ENCODE results near the gene TMEM132A. TPM values are rescaled to one million over a fixed set of nuclear protein-coding genes. Genes with fewer than 3 reads are reported as not detected.

TMEM132A gene
- total RNA-seq, 2 donors from 2014 or later: 12.3 to 20.7 TPM

DNA sequence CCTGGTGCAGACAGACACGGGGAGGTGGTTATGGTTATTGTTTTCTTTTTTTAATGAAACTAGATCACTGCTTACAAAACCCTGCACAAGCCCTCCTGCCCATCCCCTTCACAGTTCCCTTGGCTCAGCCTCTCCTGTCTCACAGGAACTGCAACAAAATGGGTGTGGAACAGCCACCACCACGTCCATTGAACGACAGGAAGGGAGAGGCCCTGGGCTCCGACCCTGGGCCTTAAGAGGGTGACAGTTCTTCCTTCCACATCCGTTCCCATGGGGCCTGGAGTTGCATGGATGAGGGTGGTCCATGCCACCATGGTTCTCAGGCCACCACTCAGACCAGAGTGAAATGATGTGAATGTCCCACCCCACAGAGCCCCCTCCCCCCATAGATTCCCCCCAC, 33.6 kb upstream of the TMEM132A start:
- TF ChIP-seq, protein P1, sequence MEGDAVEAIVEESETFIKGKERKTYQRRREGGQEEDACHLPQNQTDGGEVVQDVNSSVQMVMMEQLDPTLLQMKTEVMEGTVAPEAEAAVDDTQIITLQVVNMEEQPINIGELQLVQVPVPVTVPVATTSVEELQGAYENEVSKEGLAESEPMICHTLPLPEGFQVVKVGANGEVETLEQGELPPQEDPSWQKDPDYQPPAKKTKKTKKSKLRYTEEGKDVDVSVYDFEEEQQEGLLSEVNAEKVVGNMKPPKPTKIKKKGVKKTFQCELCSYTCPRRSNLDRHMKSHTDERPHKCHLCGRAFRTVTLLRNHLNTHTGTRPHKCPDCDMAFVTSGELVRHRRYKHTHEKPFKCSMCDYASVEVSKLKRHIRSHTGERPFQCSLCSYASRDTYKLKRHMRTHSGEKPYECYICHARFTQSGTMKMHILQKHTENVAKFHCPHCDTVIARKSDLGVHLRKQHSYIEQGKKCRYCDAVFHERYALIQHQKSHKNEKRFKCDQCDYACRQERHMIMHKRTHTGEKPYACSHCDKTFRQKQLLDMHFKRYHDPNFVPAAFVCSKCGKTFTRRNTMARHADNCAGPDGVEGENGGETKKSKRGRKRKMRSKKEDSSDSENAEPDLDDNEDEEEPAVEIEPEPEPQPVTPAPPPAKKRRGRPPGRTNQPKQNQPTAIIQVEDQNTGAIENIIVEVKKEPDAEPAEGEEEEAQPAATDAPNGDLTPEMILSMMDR (IDR thresholded peaks at IDR 0.05): no peak
- intact Hi-C loops (cut with DNase I): loop anchor here (5.0 kb wide), 1 partner anchor 58 kb away; no protein-coding TSS in a partner anchor
- Histone ChIP-seq H3K4me1 (no peaks in the 10 kb centered on the region), H3K36me3 (no peaks in the 10 kb centered on the region), H3K27ac (no peak overlapping the region), H3K9me3 (no peaks in the 10 kb centered on the region), H3K9ac (ENCODE audit: low read depth in 2 of 2, low read length in 2 of 2) (no peak overlapping the region), H3K4me3 (no peak overlapping the region), H3K27me3 (no peaks in the 10 kb centered on the region)
- DNase-seq: no peak

DNA sequence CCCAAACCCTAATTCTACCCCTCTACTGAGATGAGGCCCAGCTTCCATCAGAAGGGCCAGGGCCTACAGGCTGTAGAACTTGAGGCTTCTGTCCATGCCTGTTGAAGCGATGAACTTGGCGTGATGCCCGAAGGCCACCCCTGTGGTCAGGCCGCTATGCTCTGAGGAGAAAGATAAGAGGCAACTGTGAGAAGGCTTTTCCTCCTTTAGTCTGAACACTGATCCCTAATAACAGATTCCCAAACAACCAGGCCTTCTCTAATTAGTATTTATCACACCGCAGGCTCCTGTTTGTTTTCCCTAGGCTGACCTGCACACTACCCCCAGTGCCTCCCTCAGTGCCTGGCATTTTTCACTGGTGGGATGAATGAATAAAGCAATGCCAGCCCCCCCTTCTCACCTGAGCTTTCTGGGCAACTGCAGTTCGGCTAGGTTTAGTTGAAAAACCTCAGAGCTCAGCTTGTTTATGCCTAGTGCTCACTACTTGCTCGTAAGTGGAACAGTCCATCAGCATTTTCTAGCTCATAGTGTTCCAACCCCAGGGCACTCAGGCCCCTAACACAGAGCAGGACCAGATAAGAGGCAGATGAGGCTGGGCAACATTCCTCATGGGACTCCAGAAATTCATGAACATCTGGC, 33.0 kb upstream of the TMEM132A start:
- TF ChIP-seq, protein P1 (IDR thresholded peaks at IDR 0.05): no peak
- H3K9ac ChIP-seq (ENCODE audit: low read depth in 2 of 2, low read length in 2 of 2): no peak overlapping the region
- H3K27me3 ChIP-seq: no peaks in the 10 kb centered on the region
- no peaks in the 10 kb centered on the region for H3K4me1 ChIP-seq
- DNase-seq: no peak
- no peaks in the 10 kb centered on the region for H3K9me3 ChIP-seq
- intact Hi-C loops (cut with DNase I): loop anchor here (5.0 kb wide), 1 partner anchor 59 kb away; no protein-coding TSS in a partner anchor
- no peak overlapping the region for H3K27ac ChIP-seq
- H3K4me3 ChIP-seq: no peak overlapping the region
- peaks cover 4% of the 10 kb centered on the region for H3K36me3 ChIP-seq

DNA sequence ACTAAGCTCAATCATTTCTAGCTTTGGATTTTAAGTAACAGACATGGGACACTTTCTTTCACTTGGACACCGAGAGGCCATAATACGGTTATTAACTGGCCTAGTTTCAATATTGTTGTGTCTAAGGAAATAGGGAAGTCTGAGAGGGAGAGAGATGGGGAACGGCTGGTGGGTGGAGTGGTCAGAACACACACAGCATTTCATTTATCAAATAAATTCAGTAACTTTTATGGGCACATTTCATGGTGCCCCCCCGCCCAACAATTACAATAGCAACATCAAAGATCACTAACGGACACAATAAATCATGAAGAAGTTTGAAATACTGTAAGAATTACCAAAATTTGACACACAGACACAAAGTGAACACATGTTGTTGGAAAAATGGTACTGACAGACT, 28.6 kb upstream of the TMEM132A start:
- no peak overlapping the region for H3K9ac ChIP-seq (ENCODE audit: low read depth in 2 of 2, low read length in 2 of 2)
- TF ChIP-seq, protein P1 (IDR thresholded peaks at IDR 0.05): no peak
- H3K4me3 ChIP-seq: no peak overlapping the region
- no peaks in the 10 kb centered on the region for H3K4me1 ChIP-seq
- no peaks in the 10 kb centered on the region for H3K9me3 ChIP-seq
- H3K36me3 ChIP-seq: peaks cover 17% of the 10 kb centered on the region
- H3K27me3 ChIP-seq: no peaks in the 10 kb centered on the region
- no peak overlapping the region for H3K27ac ChIP-seq
- intact Hi-C loops (cut with DNase I): loop anchor here (5.0 kb wide), 1 partner anchor 118 kb away; no protein-coding TSS in a partner anchor
- DNase-seq: peak; percentile 76

DNA sequence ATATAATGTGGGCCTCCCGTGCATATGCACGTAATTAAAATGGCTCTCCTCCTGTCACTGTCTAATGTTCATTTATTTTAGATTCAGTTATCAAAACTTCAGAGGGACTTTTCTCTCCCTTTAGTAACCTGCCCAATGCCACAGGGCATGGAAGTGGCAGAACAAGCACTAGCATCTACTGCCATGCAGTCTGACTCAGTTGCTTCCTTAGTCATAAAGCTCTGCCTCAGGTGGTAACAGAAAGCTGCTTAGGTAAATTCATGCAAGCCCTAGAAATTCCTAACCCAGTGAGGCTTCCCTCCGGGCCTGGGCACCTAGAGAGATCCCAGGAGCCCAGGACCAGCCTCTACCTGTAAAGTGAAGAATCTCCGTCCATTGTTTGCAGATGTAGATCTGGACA, 26.8 kb upstream of the TMEM132A start:
- TF ChIP-seq, protein P1 (IDR thresholded peaks at IDR 0.05): no peak
- intact Hi-C loops (cut with DNase I): loop anchor here (5.0 kb wide), 1 partner anchor 120 kb away; no protein-coding TSS in a partner anchor
- H3K27ac ChIP-seq: no peak overlapping the region
- H3K4me1 ChIP-seq: no peaks in the 10 kb centered on the region
- H3K9me3 ChIP-seq: no peaks in the 10 kb centered on the region
- no peak for DNase-seq
- H3K4me3 ChIP-seq: no peak overlapping the region
- H3K36me3 ChIP-seq: peaks cover 17% of the 10 kb centered on the region
- H3K9ac ChIP-seq (ENCODE audit: low read depth in 2 of 2, low read length in 2 of 2): no peak overlapping the region
- no peaks in the 10 kb centered on the region for H3K27me3 ChIP-seq

DNA sequence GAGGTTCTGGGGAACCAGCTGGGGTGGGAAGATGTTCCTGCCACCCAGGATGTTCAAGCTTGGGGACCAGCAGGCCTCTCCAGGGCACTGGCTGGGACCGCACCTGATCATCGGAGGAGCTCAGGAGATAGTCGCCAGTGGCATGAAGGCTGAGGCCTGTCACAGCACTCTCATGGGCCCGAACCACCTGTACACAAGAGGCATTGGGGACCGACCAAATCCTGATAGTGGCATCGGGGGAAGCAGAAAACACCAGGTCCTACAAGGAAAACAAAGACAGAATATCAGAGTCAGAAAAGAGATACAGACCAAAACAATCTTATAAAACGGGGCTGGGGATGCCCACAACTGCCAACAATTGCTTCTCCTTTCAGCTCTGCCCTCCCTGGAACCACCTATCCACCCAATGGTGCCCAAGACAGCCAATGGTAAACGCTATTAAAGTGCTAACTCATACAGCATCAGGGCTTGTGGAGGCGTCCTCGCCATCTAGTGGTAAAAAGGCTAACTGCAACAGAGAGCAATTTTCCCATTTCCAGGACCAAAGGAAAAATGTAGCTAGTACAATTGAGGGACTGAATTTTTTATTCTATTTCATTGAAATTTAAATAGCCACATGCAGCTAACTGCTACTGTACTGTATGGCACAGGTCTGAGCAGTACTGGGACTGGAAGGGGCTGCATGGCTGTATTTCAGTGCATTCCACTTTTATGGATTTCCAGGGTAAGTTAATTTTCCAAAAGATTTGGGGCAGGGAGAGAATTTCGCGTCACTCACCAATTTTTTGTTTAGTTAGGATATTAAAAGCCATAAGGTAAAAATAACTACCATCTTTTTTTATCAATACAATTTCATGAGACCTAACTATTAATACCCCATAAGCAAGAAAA, 25.0 kb upstream of the TMEM132A start:
- Histone ChIP-seq H3K4me1 (no peaks in the 10 kb centered on the region), H3K27ac (no peak overlapping the region), H3K9me3 (no peaks in the 10 kb centered on the region), H3K36me3 (peaks cover 24% of the 10 kb centered on the region), H3K9ac (ENCODE audit: low read depth in 2 of 2, low read length in 2 of 2) (no peak overlapping the region), H3K27me3 (no peaks in the 10 kb centered on the region), H3K4me3 (no peak overlapping the region)
- intact Hi-C loops (cut with DNase I): loop anchor here (5.0 kb wide), 1 partner anchor 122 kb away; no protein-coding TSS in a partner anchor
- DNase-seq: peak; percentile 62
- TF ChIP-seq, protein P1 (IDR thresholded peaks at IDR 0.05): peak; percentile 97

All from colonic mucosa (tissue), 4 donors.